Adipose tissue (tissue), 3 donors: Measurements from ENCODE around the gene DDX4. TPM values are rescaled to one million over a fixed set of nuclear protein-coding genes. Genes with fewer than 3 reads are reported as not detected.
"Not testable (repeated sequence)": the region's sequence is repeated elsewhere in the genome, so short reads cannot be mapped to it uniquely, and the experiment has no call there.

Experiments
- H3K27ac ChIP-seq: one replicate; pipeline ENCODE4 v1.5.1; 2013; ENCODE audit warnings: low read depth, low read length
- WGBS, 3 donors: extraction: QIAGEN DNeasy Blood & Tissue Kit; methylation state at CpG; one replicate each; pipeline ENCODE4 v1.1.7; 2013; 5-methylcytosine and 5-hydroxymethylcytosine counted together
- polyA plus RNA-seq, 3 donors: library from polyadenylated mRNA; stranded (reverse); fragments of 200-250 nt; gene quantifications; one replicate each; pipeline ENCODE4 v1.2.3, GENCODE V29; 2013
- donor health status: healthy with polysubstance abuse.
- donor health status: Bipolar disorder and iron deficiency.
- donor health status: healthy.

DDX4 gene
- polyA plus RNA-seq = under 1 TPM in 1 of 3 donors, not detected in 2; 0.02 TPM

GRCh38 chr5:55737793-55738192 is at the start of gene DDX4:
TSS of gene DDX4 (plus strand) at chr5:55738061. CDS start at chr5:55738964, 903 bp downstream.
- 96 to 97% (median 96%) methylated on average over 31 of the region's 31 CpGs for WGBS, 3 donors

GRCh38 chr5:55691265-55692105 is 46.4 kb upstream of the DDX4 start:
- 37 to 48% (median 38%) methylated on average over 2 of the region's 2 CpGs for WGBS, 3 donors

More at GRCh38 chr5:55737793-55738192, at the start of gene DDX4:
- no peak within 1 kb of the TSS for H3K27ac ChIP-seq

GRCh38 chr5:55692106-55692417 is 45.8 kb upstream of the DDX4 start:
- 72 to 86% (median 79%) methylated on average over 2 of the region's 2 CpGs for WGBS, 3 donors
- H3K27ac ChIP-seq = no peak overlapping the region

More at GRCh38 chr5:55691265-55692105, 46.4 kb upstream of the DDX4 start:
- no peak overlapping the region for H3K27ac ChIP-seq

- WGBS, 3 donors = 15 to 76% (median 72%) methylated on average over 1 of the region's 1 CpG
- H3K27ac ChIP-seq = no peak overlapping the region
Observed at GRCh38 chr5:55692509-55692908, 45.4 kb upstream of the DDX4 start.

- WGBS, 3 donors = 70 to 80% (median 74%) methylated on average over 3 of the region's 3 CpGs
- H3K27ac ChIP-seq = no peak overlapping the region
Observed at GRCh38 chr5:55694152-55694830, 43.6 kb upstream of the DDX4 start.

- not testable (repeated sequence) for H3K27ac ChIP-seq
- 83 to 96% (median 95%) methylated on average over 8 to 23 of the region's 31 CpGs for WGBS, 3 donors
Observed at GRCh38 chr5:55696704-55697103, 41.2 kb upstream of the DDX4 start.

GRCh38 chr5:55699041-55699688 is 38.7 kb upstream of the DDX4 start:
- WGBS, 3 donors = 81 to 95% (median 87%) methylated on average over 3 of the region's 3 CpGs
- no peak overlapping the region for H3K27ac ChIP-seq

- H3K27ac ChIP-seq = no peak overlapping the region
- 77 to 90% (median 85%) methylated on average over 1 to 2 of the region's 2 CpGs for WGBS, 3 donors
Observed at GRCh38 chr5:55700745-55701144, 37.1 kb upstream of the DDX4 start.

- WGBS, 3 donors = 91 to 95% (median 93%) methylated on average over 3 of the region's 3 CpGs
- H3K27ac ChIP-seq = no peak overlapping the region
Observed at GRCh38 chr5:55701462-55702103, 36.3 kb upstream of the DDX4 start.

GRCh38 chr5:55702598-55703345 is 35.1 kb upstream of the DDX4 start:
- no peak overlapping the region for H3K27ac ChIP-seq
- WGBS, 3 donors = 22 to 34% (median 30%) methylated on average over 1 of the region's 1 CpG

- no peak overlapping the region for H3K27ac ChIP-seq
Observed at GRCh38 chr5:55706230-55706629, 31.6 kb upstream of the DDX4 start.

GRCh38 chr5:55708732-55709131 is 29.1 kb upstream of the DDX4 start:
- H3K27ac ChIP-seq = no peak overlapping the region

- H3K27ac ChIP-seq = no peak overlapping the region
- WGBS, 3 donors = 8 to 11% (median 9%) methylated on average over 17 to 18 of the region's 18 CpGs
Observed at GRCh38 chr5:55711507-55712022, 26.3 kb upstream of the DDX4 start.

- WGBS, 3 donors = 0 to 1% (median 1%) methylated on average over 55 of the region's 55 CpGs
- H3K27ac ChIP-seq = no peak within 1 kb of the TSS
Observed at GRCh38 chr5:55712023-55712859, 25.6 kb upstream of the DDX4 start, which contains the start of gene SLC38A9. TSS of gene SLC38A9 (minus strand) at chr5:55712324. CDS start at chr5:55697958, 14,366 bp downstream.

GRCh38 chr5:55713871-55714270 is 24.0 kb upstream of the DDX4 start:
- 76 to 81% (median 78%) methylated on average over 3 of the region's 3 CpGs for WGBS, 3 donors
- no peak overlapping the region for H3K27ac ChIP-seq

- 45 to 70% (median 65%) methylated on average over 1 of the region's 1 CpG for WGBS, 3 donors
- no peak overlapping the region for H3K27ac ChIP-seq
Observed at GRCh38 chr5:55714339-55714738, 23.5 kb upstream of the DDX4 start.

- 84 to 88% (median 84%) methylated on average over 6 of the region's 6 CpGs for WGBS, 3 donors
Observed at GRCh38 chr5:55714749-55715148, 23.1 kb upstream of the DDX4 start.

More at GRCh38 chr5:55714749-55715148, 23.1 kb upstream of the DDX4 start:
- H3K27ac ChIP-seq = no peak overlapping the region
